ES-I3 (cell line): ENCODE measurements around the gene INSL6.

Experiments used
- H3K36me3 ChIP-seq: 2 replicates; pipeline ENCODE4 v1.6.1; 2013; ENCODE audit warnings: mild to moderate bottlenecking, low read length, control low read depth, moderate library complexity; ENCODE audit not compliant: insufficient read depth
- H3K4me1 ChIP-seq: 2 replicates; pipeline ENCODE4 v1.6.1; 2013; ENCODE audit warnings: mild to moderate bottlenecking, control low read depth, low read length; ENCODE audit not compliant: insufficient read depth
- H3K9ac ChIP-seq: 2 replicates; pipeline ENCODE4 v1.6.1; 2013; ENCODE audit warnings: low read depth, mild to moderate bottlenecking, low read length, moderate library complexity
- H3K9me3 ChIP-seq: 2 replicates; pipeline ENCODE4 v1.6.1; 2013; ENCODE audit warnings: mild to moderate bottlenecking, low read length, moderate library complexity; ENCODE audit not compliant: control insufficient read depth, insufficient read depth

Gene INSL6

DNA sequence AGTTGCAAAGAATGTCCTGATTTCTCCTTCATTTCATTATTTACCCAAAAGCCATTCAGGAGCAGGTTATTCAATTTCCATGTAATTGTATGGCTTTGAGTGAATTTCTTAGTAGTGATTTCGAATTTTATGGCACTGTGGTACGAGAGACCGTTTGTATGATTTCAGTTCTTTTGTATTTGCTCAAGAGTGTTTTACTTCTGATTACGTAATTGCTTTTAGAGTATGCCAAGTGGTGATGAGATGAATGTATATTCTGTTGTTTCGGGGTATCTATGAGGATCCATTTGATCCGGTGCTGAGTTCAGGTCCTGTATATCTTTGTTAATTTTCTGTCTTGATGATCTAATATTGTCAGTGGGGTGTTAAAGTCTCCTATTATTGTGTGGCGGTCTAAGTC lies 41.2 kb downstream of the INSL6 start:
- Histone ChIP-seq H3K4me1 (no peaks in the 10 kb centered on the region), H3K36me3 (no peaks in the 10 kb centered on the region), H3K9ac (no peak overlapping the region), H3K9me3 (no peaks in the 10 kb centered on the region)

DNA sequence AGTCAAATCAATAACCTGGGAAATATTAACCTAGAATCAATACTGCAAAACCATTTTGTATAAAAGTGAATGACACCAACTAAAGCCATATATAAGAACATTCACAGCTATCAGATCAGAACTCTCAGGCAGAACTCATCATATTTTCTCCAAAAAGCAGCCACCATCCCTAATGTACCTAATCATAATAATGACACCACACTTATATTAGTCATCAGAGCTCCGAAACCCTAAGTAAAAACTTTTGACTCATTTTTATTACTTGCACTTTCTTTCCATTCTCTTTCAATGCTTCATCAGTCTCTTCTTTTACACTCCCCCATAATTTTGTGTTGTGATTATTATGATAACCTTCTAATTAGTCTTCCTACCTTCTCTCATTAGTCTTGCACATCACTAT lies 45.3 kb downstream of the INSL6 start:
- no peaks in the 10 kb centered on the region for H3K4me1 ChIP-seq
- no peaks in the 10 kb centered on the region; the same call in 1 of the 2 replicates for H3K9me3 ChIP-seq
- H3K36me3 ChIP-seq = no peaks in the 10 kb centered on the region
- no peak overlapping the region for H3K9ac ChIP-seq

DNA sequence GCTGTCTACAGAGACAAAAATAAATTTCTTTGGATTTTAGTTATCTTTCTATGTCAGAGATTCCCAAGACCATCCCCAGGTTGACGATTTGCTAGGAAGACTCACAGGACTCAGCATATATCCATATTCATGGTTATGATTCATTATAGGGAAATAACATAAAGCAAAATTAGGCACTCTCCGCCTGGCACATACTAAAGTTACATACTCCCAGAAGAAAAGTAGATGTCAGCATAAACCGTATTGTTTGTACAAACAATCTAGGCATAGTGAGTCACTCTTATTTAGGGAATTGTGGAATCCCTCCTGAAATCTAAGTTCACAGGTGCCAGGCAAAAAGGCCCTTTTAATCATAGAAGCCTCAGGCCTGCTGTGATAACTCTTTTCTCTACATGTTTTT lies 62.9 kb downstream of the INSL6 start:
- Histone ChIP-seq H3K9me3 (no peaks in the 10 kb centered on the region), H3K4me1 (no peaks in the 10 kb centered on the region; the same call in 1 of the 2 replicates), H3K9ac (no peak overlapping the region), H3K36me3 (no peaks in the 10 kb centered on the region)

DNA sequence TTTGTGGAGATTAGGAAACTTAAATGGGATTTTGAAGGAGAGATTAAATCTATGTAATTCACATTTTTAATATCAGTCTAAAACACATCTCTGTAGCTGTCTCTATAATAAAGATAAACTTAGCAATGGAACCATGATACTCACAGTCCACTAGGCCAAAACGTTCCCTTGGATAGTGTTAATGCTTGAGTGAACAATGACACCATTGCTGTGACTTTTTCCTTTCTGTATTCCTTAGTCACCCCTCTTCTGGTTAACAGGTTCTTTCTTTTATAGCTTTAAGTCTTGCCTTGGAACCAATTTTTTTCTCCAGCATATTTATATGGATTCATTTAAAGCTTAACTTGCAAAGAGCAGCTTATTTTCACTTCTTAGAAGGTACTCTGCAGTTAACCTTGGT lies 63.3 kb downstream of the INSL6 start:
- H3K4me1 ChIP-seq = no peaks in the 10 kb centered on the region; the same call in 1 of the 2 replicates
- H3K36me3 ChIP-seq = no peaks in the 10 kb centered on the region
- no peak overlapping the region for H3K9ac ChIP-seq
- H3K9me3 ChIP-seq = no peaks in the 10 kb centered on the region

DNA sequence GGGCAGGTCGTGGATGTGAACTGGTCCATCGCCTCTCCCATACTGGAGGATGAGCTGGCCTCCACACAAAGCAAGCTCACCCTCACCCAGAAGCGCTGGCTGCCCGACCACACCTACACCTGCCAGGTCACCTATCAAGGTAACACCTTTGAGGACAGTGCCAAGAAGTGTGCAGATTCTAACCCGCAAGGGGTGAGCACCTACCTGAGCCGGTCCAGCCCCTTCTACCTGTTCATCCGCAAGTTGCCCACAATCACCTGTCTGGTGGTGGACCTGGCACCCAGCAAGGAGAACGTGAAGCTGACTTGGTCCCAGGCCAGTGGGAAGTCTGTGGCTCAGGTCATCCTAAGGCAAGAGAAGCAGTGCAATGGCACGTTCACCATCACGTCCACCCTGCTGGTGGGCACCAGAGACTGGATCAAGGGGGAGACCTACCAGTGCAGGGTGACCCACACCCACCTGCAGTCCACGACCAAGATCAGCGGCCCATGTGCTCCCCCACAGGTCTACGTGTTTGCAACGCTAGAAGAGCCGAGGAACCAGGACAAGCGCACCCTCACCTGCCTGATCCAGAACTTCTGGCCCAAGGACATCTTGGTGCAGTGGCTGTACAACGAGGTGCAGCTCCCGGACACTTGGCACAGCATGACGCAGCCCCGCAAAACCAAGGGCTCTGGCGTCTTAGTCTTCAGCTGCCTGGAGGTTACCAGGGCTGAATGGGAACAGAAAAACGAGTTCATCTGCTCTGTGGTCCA lies 71.3 kb downstream of the INSL6 start:
- H3K9ac ChIP-seq = no peak overlapping the region
- no peaks in the 10 kb centered on the region for H3K9me3 ChIP-seq
- H3K36me3 ChIP-seq = no peaks in the 10 kb centered on the region
- H3K4me1 ChIP-seq = no peaks in the 10 kb centered on the region
